B cell (primary cell): ENCODE data around the gene ZNF507.

Experiments
- EZH2 ChIP-seq: IDR thresholded peaks from 2 replicates; pipeline ENCODE4 v1.6.1; 2012; ENCODE audit warnings: borderline replicate concordance, low read depth, mild to moderate bottlenecking, moderate library complexity, low read length; ENCODE audit not compliant: insufficient read depth, poor library complexity, severe bottlenecking
- TF ChIP-seq, protein P1 (sequence below): fragments of 200-600 bp; IDR thresholded peaks from one replicate; pipeline ENCODE4 v1.8.0; 2022; ENCODE audit warnings: antibody characterized with exemption, mild to moderate bottlenecking

DNA sequence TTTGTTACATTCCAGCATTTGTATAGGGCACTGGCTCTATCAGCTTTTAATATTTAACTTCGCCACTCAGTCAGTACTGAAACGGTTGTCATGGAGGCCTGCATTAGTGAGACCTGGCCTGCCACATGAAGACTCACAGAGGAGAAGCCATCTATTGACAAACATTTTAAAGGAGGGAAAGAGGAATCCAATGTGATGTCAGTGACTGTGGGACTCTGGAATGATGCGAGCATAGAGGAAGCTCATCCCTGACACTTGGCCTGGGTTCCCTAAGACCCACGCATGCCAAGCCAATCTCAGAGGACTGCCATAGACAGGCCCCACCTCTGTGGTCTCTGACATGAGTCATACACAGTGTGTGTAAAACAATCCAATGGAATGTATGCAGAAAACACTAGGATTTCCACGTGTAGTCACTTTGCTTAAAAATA lies 52.3 kb downstream of the ZNF507 start:
- TF ChIP-seq, protein P1, sequence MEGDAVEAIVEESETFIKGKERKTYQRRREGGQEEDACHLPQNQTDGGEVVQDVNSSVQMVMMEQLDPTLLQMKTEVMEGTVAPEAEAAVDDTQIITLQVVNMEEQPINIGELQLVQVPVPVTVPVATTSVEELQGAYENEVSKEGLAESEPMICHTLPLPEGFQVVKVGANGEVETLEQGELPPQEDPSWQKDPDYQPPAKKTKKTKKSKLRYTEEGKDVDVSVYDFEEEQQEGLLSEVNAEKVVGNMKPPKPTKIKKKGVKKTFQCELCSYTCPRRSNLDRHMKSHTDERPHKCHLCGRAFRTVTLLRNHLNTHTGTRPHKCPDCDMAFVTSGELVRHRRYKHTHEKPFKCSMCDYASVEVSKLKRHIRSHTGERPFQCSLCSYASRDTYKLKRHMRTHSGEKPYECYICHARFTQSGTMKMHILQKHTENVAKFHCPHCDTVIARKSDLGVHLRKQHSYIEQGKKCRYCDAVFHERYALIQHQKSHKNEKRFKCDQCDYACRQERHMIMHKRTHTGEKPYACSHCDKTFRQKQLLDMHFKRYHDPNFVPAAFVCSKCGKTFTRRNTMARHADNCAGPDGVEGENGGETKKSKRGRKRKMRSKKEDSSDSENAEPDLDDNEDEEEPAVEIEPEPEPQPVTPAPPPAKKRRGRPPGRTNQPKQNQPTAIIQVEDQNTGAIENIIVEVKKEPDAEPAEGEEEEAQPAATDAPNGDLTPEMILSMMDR = no peak
- TF ChIP-seq EZH2 = no peak
